ENCODE data around the gene PMM2. TPM values are rescaled to one million over a fixed set of nuclear protein-coding genes. Genes with fewer than 3 reads are reported as not detected.
"Not testable (repeated sequence)": the region's sequence is repeated elsewhere in the genome, so short reads cannot be mapped to it uniquely, and the experiment has no call there.

The PMM2 gene
- total RNA-seq, 1 experiment from 2014 or later: 53.8 TPM

GRCh38 chr16:8842016-8842415, 44.4 kb downstream of the PMM2 start:
- H3K27ac Mint-ChIP-seq; ATAC-seq; POLR2A ChIA-PET; H3K27me3 Mint-ChIP-seq (ENCODE audit: low read depth); CTCF ChIA-PET; H3K4me3 Mint-ChIP-seq; H3K9me3 Mint-ChIP-seq; DNase-seq (ENCODE audit: low spot score): not testable (repeated sequence)
- Mint-ChIP-seq H3K4me1 (peaks cover 35% of the 10 kb centered on the region), H3K36me3 (peaks cover 11% of the 10 kb centered on the region)

- DNase-seq (ENCODE audit: low spot score); CTCF ChIA-PET; H3K27me3 Mint-ChIP-seq (ENCODE audit: low read depth); POLR2A ChIA-PET; H3K9me3 Mint-ChIP-seq; ATAC-seq; H3K4me3 Mint-ChIP-seq: not testable (repeated sequence)
- Mint-ChIP-seq H3K36me3 (peaks cover 11% of the 10 kb centered on the region), H3K4me1 (peaks cover 35% of the 10 kb centered on the region), H3K27ac (peak overlapping the region; percentile 69; the same call in 1 of the 2 replicates)
Measured at GRCh38 chr16:8843296-8843695, 45.7 kb downstream of the PMM2 start.

- Mint-ChIP-seq H3K36me3 (peaks cover 28% of the 10 kb centered on the region), H3K27ac (no peak overlapping the region), H3K27me3 (ENCODE audit: low read depth) (no peaks in the 10 kb centered on the region), H3K4me3 (no peak overlapping the region), H3K4me1 (peaks cover 55% of the 10 kb centered on the region), H3K9me3 (no peaks in the 10 kb centered on the region)
- ATAC-seq (no peak), DNase-seq (ENCODE audit: low spot score) (no peak)
- CTCF ChIA-PET: interaction anchor here (1.7 kb wide), 1 partner anchor 9 kb away, joined by 5 read pairs; no protein-coding TSS in a partner anchor
- POLR2A ChIA-PET: no interaction called here
- TF ChIP-seq ZMAT4 (CRISPR knock-in tag; IDR thresholded peaks at IDR 0.05) (no peak), ZNF121 (CRISPR knock-in tag; IDR thresholded peaks at IDR 0.05) (peak; percentile 90), E2F4 (CRISPR knock-in tag; IDR thresholded peaks at IDR 0.05; ENCODE audit: borderline replicate concordance, low read depth) (no peak), NFYB (CRISPR knock-in tag; conservative IDR thresholded peaks at IDR 0.05; ENCODE audit: low read depth) (no peak), ZNF425 (CRISPR knock-in tag; conservative IDR thresholded peaks at IDR 0.05) (no peak), HMGA2 (CRISPR knock-in tag; IDR thresholded peaks at IDR 0.05) (no peak), SOX15 (CRISPR knock-in tag; IDR thresholded peaks at IDR 0.05) (no peak)
Measured at GRCh38 chr16:8845699-8846298, 48.2 kb downstream of the PMM2 start.

- Mint-ChIP-seq H3K36me3 (peaks cover 32% of the 10 kb centered on the region), H3K27ac (no peak overlapping the region), H3K4me3 (no peak overlapping the region), H3K9me3 (no peaks in the 10 kb centered on the region), H3K27me3 (ENCODE audit: low read depth) (no peaks in the 10 kb centered on the region), H3K4me1 (peaks cover 57% of the 10 kb centered on the region)
- ChIA-PET CTCF (interaction anchor here (0.6 to 1.7 kb wide), 2 partner anchors 8 to 192 kb away, joined by 3 to 5 read pairs; no protein-coding TSS in a partner anchor), POLR2A (no interaction called here)
- DNase-seq (ENCODE audit: low spot score): no peak
- ATAC-seq: no peak
- TF ChIP-seq PRDM15 (CRISPR knock-in tag; IDR thresholded peaks at IDR 0.05) (no peak), FOXP4 (CRISPR knock-in tag; IDR thresholded peaks at IDR 0.05) (no peak), PRRX2 (CRISPR knock-in tag; IDR thresholded peaks at IDR 0.05) (no peak), ESRRA (CRISPR knock-in tag; IDR thresholded peaks at IDR 0.05; ENCODE audit: borderline replicate concordance) (no peak), ZNF532 (CRISPR knock-in tag; IDR thresholded peaks at IDR 0.05; ENCODE audit: borderline replicate concordance) (no peak), TP53 (CRISPR knock-in tag; IDR thresholded peaks at IDR 0.05) (no peak), ZNF121 (CRISPR knock-in tag; IDR thresholded peaks at IDR 0.05) (no peak), JAZF1 (CRISPR knock-in tag; IDR thresholded peaks at IDR 0.05) (no peak)
Measured at GRCh38 chr16:8846401-8846932, 48.8 kb downstream of the PMM2 start.
